GM19463 (cell line): ENCODE results near the gene RNF17.

ENCODE experiments used
- ATAC-seq: cut with Tn5 transposase; IDR thresholded peaks from one replicate; pipeline ENCODE4 v1.9.1; 2021; ENCODE audit warnings: mild to moderate bottlenecking, moderate library complexity; ENCODE audit not compliant: unreplicated experiment

The RNF17 gene

GRCh38 chr13:24851546-24851945 is 87.6 kb downstream of the RNF17 start:
- no peak for ATAC-seq

GRCh38 chr13:24854311-24854710 is 90.3 kb downstream of the RNF17 start:
- no peak for ATAC-seq

- ATAC-seq, result no peak
These were observed 95.0 kb downstream of the RNF17 start for GRCh38 chr13:24858953-24859352.

- no peak for ATAC-seq
These were observed 96.8 kb downstream of the RNF17 start for GRCh38 chr13:24860770-24861169.

- ATAC-seq, result no peak
These were observed 97.8 kb downstream of the RNF17 start for GRCh38 chr13:24861617-24862362.

- ATAC-seq, result no peak
These were observed 100.0 kb downstream of the RNF17 start for GRCh38 chr13:24863748-24864540.

- ATAC-seq, result no peak
These were observed 100.6 kb downstream of the RNF17 start for GRCh38 chr13:24864579-24864978.

GRCh38 chr13:24865163-24865953 is 101.4 kb downstream of the RNF17 start:
- no peak for ATAC-seq

- ATAC-seq, result no peak
These were observed 102.5 kb downstream of the RNF17 start for GRCh38 chr13:24866488-24866887.

- ATAC-seq, result no peak
These were observed 104.9 kb downstream of the RNF17 start for GRCh38 chr13:24868874-24869273.

- ATAC-seq, result no peak
These were observed 106.4 kb downstream of the RNF17 start for GRCh38 chr13:24870380-24870760.

GRCh38 chr13:24875566-24875965 is 111.6 kb downstream of the RNF17 start:
- ATAC-seq, result no peak

GRCh38 chr13:24877531-24877930 is 113.6 kb downstream of the RNF17 start:
- ATAC-seq, result no peak

GRCh38 chr13:24878340-24878739 is 114.4 kb downstream of the RNF17 start:
- no peak for ATAC-seq

- ATAC-seq, result no peak
These were observed 118.7 kb downstream of the RNF17 start for GRCh38 chr13:24882665-24883064.

GRCh38 chr13:24887759-24888158 is 123.8 kb downstream of the RNF17 start:
- ATAC-seq, result no peak

- peak; percentile 53 for ATAC-seq
These were observed 124.4 kb downstream of the RNF17 start for GRCh38 chr13:24888291-24888931.

GRCh38 chr13:24890256-24890655 is 126.3 kb downstream of the RNF17 start:
- no peak for ATAC-seq

- ATAC-seq, result no peak
These were observed 127.6 kb downstream of the RNF17 start for GRCh38 chr13:24891476-24892108.

- ATAC-seq, result no peak
These were observed 128.9 kb downstream of the RNF17 start for GRCh38 chr13:24892829-24893228.

- ATAC-seq, result no peak
These were observed 129.9 kb downstream of the RNF17 start for GRCh38 chr13:24893863-24894262.
